Caco-2 (cell line): ENCODE data around the gene NEDD4L. TPM values are rescaled to one million over a fixed set of nuclear protein-coding genes. Genes with fewer than 3 reads are reported as not detected.

Source experiments
- BruUV-seq: library from RNA; stranded (reverse); fragments of 400-500 nt; replicated peaks from 2 replicates; lab custom pipeline; 2021; lab: Mats Ljungman, UMichigan
- CTCF ChIA-PET: fragments of 300-600 bp; sonication (Branson Sonifier 250); formaldehyde crosslinking; loops from one replicate; lab custom pipeline; 2022; ENCODE audit warnings: antibody characterized with exemption; lab: Charles Lee
- POLR2A ChIA-PET: fragments of 300-600 bp; sonication (Branson Sonifier 250); formaldehyde crosslinking; loops from one replicate; lab custom pipeline; 2022; ENCODE audit warnings: antibody characterized with exemption; lab: Charles Lee
- DNase-seq, 2 experiments: peaks; one replicate each; pipeline versions ENCODE4 v3.0.0 to v3.0.0-alpha.2; 2020 to 2022
- H3K27me3 ChIP-seq: replicated peaks from 2 replicates; pipeline ENCODE4 v1.6.0; 2011; ENCODE audit warnings: low read length; ENCODE audit not compliant: control insufficient read depth, insufficient read depth
- H3K36me3 ChIP-seq: 2 replicates; pipeline ENCODE4 v1.5.1; 2011; ENCODE audit warnings: low read length; ENCODE audit not compliant: control insufficient read depth, insufficient read depth
- H3K4me1 ChIP-seq: fragments of 250-450 bp; sonication (Bioruptor Pico); 2 replicates; pipeline ENCODE4 v1.5.1; 2020; ENCODE audit warnings: mild to moderate bottlenecking
- H3K4me3 ChIP-seq: 2 replicates; pipeline ENCODE4 v1.5.1; 2011; ENCODE audit warnings: low read depth, mild to moderate bottlenecking, control low read depth, low read length
- H3K9me3 ChIP-seq: fragments of 250-450 bp; sonication (Bioruptor Pico); 2 replicates; pipeline ENCODE4 v1.5.1; 2020; ENCODE audit warnings: mild to moderate bottlenecking, moderate library complexity
- H3K27ac Mint-ChIP-seq: one replicate; pipeline ENCODE4 v1.8.0; 2022; ENCODE audit warnings: mixed read lengths; ENCODE audit not compliant: unreplicated experiment
- H3K27me3 Mint-ChIP-seq: one replicate; pipeline ENCODE4 v1.8.0; 2022; ENCODE audit warnings: mixed read lengths; ENCODE audit not compliant: insufficient read depth, unreplicated experiment
- H3K36me3 Mint-ChIP-seq: one replicate; pipeline ENCODE4 v1.8.0; 2022; ENCODE audit warnings: mild to moderate bottlenecking, mixed read lengths; ENCODE audit not compliant: insufficient read depth, unreplicated experiment
- H3K4me1 Mint-ChIP-seq: one replicate; pipeline ENCODE4 v1.8.0; 2022; ENCODE audit warnings: low read depth, mixed read lengths; ENCODE audit not compliant: unreplicated experiment
- H3K4me3 Mint-ChIP-seq: one replicate; pipeline ENCODE4 v1.8.0; 2022; ENCODE audit warnings: mild to moderate bottlenecking, moderate library complexity, mixed read lengths; ENCODE audit not compliant: unreplicated experiment
- H3K9me3 Mint-ChIP-seq: one replicate; pipeline ENCODE4 v1.8.0; 2022; ENCODE audit warnings: mixed read lengths; ENCODE audit not compliant: unreplicated experiment
- CTCF ChIP-seq, 2 experiments: fragments of 200-600 bp in 1 of 2; IDR thresholded peaks; 1 replicate in 1 of 2; 2 replicates in 1 of 2; pipeline versions ENCODE4 v1.5.1 to v1.8.0; 2011 to 2022; ENCODE audit warnings: antibody characterized with exemption in 1 of 2, control low read depth in 1 of 2, inconsistent platforms in 1 of 2, low read depth in 1 of 2, low read length in 1 of 2, mild to moderate bottlenecking in 1 of 2, moderate library complexity in 1 of 2; ENCODE audit not compliant: insufficient read depth in 1 of 2, severe bottlenecking in 1 of 2, unreplicated experiment in 1 of 2
- intact Hi-C: fragments of 100-400 bp; cut with micrococcal nuclease; formaldehyde crosslinking; loops from one replicate; pipeline ENCODE4 v1.10.0; 2022; ENCODE audit not compliant: unreplicated experiment
- total RNA-seq: library from RNA; stranded (reverse); gene quantifications from 2 replicates; pipeline ENCODE4 v1.2.3, GENCODE V29; 2022

NEDD4L gene
- total RNA-seq, 1 experiment from 2014 or later, result 85.4 TPM

- Histone ChIP-seq H3K27me3 (no peaks in the 10 kb centered on the region), H3K9me3 (no peaks in the 10 kb centered on the region), H3K36me3 (no peaks in the 10 kb centered on the region), H3K4me3 (no peak overlapping the region), H3K4me1 (no peaks in the 10 kb centered on the region; the same call in 1 of the 2 replicates)
- no peak overlapping the region for H3K27ac Mint-ChIP-seq
- no peak overlapping the region for H3K4me3 Mint-ChIP-seq
- H3K9me3 Mint-ChIP-seq, result no peaks in the 10 kb centered on the region
- H3K4me1 Mint-ChIP-seq, result peaks cover 6% of the 10 kb centered on the region
- intact Hi-C loops, result no loop called here
- no peaks in the 10 kb centered on the region for H3K27me3 Mint-ChIP-seq
- no peak for TF ChIP-seq CTCF (IDR thresholded peaks at IDR 0.05; ENCODE audit: insufficient read depth in 1 of 2, low read depth in 1 of 2, low read length in 1 of 2, severe bottlenecking in 1 of 2, unreplicated experiment in 1 of 2)
- BruUV-seq, result no TSS peak
- no peak for DNase-seq
- H3K36me3 Mint-ChIP-seq, result peaks cover 10% of the 10 kb centered on the region
- POLR2A ChIA-PET, result no interaction called here
- CTCF ChIA-PET, result no interaction called here
Observed at GRCh38 chr18:58257461-58257860, 213.4 kb downstream of the NEDD4L start.

GRCh38 chr18:58258692-58259342 lies 214.8 kb downstream of the NEDD4L start:
- no peak for TF ChIP-seq CTCF (IDR thresholded peaks at IDR 0.05; ENCODE audit: insufficient read depth in 1 of 2, low read depth in 1 of 2, low read length in 1 of 2, severe bottlenecking in 1 of 2, unreplicated experiment in 1 of 2)
- CTCF ChIA-PET, result no interaction called here
- H3K4me3 ChIP-seq, result no peak overlapping the region
- POLR2A ChIA-PET, result no interaction called here
- H3K27me3 ChIP-seq, result no peaks in the 10 kb centered on the region
- BruUV-seq, result no TSS peak
- peaks cover 10% of the 10 kb centered on the region for H3K36me3 Mint-ChIP-seq
- no peaks in the 10 kb centered on the region for H3K27me3 Mint-ChIP-seq
- H3K4me3 Mint-ChIP-seq, result no peak overlapping the region
- intact Hi-C loops, result no loop called here
- DNase-seq, result no peak
- H3K4me1 ChIP-seq, result peaks cover 13% of the 10 kb centered on the region
- H3K27ac Mint-ChIP-seq, result no peak overlapping the region
- H3K36me3 ChIP-seq, result no peaks in the 10 kb centered on the region
- no peaks in the 10 kb centered on the region for H3K9me3 ChIP-seq
- peaks cover 6% of the 10 kb centered on the region for H3K4me1 Mint-ChIP-seq
- H3K9me3 Mint-ChIP-seq, result no peaks in the 10 kb centered on the region

- DNase-seq, result peak in 1 of 2 experiments; percentile 21
- no peaks in the 10 kb centered on the region for H3K9me3 Mint-ChIP-seq
- intact Hi-C loops, result no loop called here
- no peak overlapping the region for H3K4me3 ChIP-seq
- H3K4me1 Mint-ChIP-seq, result peaks cover 4% of the 10 kb centered on the region
- ChIA-PET POLR2A (no interaction called here), CTCF (no interaction called here)
- H3K36me3 Mint-ChIP-seq, result no peaks in the 10 kb centered on the region
- no peaks in the 10 kb centered on the region for H3K36me3 ChIP-seq
- H3K9me3 ChIP-seq, result no peaks in the 10 kb centered on the region
- no TSS peak for BruUV-seq
- peaks cover 17% of the 10 kb centered on the region for H3K4me1 ChIP-seq
- no peaks in the 10 kb centered on the region for H3K27me3 Mint-ChIP-seq
- H3K27ac Mint-ChIP-seq, result peak overlapping the region; percentile 71
- H3K27me3 ChIP-seq, result no peaks in the 10 kb centered on the region
- peak overlapping the region; percentile 53 for H3K4me3 Mint-ChIP-seq
- no peak for TF ChIP-seq CTCF (IDR thresholded peaks at IDR 0.05; ENCODE audit: insufficient read depth in 1 of 2, low read depth in 1 of 2, low read length in 1 of 2, severe bottlenecking in 1 of 2, unreplicated experiment in 1 of 2)
Observed at GRCh38 chr18:58263055-58263957, 219.3 kb downstream of the NEDD4L start.
